ENCODE results near the gene PGM2L1.

DNA sequence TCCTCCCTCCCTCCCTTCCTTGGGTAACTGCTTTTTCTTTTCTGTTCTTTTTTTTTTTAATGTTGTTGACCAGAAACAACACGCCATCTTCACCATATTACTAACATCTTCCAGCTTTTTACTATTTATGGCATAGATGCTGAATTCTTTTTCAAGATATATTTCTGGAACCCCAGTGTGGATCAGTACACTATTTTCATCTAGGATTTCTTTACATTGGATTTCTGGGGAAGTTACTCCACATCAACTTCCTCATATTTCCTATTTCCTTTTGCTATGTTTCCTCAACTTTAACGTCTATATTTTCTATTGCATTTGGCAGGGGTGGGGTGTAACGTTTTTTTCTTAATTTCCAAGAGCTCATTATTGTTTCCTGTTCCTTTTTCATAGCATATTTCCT is 7.0 kb downstream of the PGM2L1 start:
- no peak for TF ChIP-seq CTCF (IDR thresholded peaks at IDR 0.05)
- TF ChIP-seq SIN3A (IDR thresholded peaks at IDR 0.05; ENCODE audit: borderline replicate concordance, insufficient read depth, low read depth, low read length) = no peak
